ENCODE results near the gene DROSHA. TPM values are rescaled to one million over a fixed set of nuclear protein-coding genes. Genes with fewer than 3 reads are reported as not detected.

DROSHA gene
- total RNA-seq, 1 donor from 2014 or later, result 36.5 TPM

DNA sequence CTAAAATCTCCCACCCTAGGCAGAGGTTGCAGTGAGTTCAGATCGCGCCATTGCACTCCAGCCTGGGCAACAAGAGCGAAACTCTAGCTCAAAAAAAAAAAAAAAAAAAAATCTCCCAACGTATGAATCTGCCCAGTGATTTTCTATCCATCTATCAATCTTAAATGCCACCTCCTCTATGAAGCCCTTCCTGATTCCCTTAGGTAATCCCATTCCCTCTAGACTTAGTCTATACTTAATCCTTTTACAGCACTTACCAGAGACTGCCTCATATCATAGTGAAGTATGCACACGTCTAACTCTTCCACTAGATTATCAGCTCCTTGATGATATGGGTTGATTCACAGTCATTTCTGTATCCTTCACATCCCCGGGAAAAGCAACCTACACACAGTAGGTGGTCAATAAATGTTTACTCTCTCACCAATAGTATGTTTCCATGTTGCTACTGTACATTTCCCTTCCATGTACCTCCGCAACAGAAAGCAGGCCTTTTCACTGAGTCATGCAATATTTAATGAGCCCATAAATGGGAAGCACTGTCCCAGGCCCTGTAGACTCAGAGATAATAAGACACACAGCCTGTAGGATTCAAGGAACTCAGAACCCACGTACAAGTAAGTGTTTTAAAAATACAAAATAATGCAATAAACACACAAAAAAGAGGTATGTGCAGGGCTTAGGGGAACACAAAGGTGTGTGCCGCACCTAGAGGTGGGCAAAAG lies 1.2 kb downstream of the DROSHA start:
- ATAC-seq, result no peak

DNA sequence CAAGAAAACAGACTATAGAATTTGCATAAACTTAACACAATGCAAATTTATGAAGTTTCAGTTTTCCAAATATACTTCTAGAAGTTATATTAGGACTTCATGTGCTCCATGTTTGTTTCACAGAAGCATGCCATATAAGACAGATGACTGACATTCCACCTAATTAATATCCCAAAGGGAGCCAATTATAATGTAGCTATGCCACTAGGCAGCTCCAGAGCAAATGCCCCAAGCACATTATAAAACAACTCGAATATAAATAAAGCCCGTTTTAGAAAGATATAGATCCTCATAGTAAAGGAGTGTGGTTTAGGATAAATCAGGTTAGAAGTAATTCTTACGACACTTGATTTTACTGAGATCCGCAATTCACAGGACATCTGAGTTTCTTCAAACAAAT lies 8.9 kb downstream of the DROSHA start:
- no peak for ATAC-seq

DNA sequence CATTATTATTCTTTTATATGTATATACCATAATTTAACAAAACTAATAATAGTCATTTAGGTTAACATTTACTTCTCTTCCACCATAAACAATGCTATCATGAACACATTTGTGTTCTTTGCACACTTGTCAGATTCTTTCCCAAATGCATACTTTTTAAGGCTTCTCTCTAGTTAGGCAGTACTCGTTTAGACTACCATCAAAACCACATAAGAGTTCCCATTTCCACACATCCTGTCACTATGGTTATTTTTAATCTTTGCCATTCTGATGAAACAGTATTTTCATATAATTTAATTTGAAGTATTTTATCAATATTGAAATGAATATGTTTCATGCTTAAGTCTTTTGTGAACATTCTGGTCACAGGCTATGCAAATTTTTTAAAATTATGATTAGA lies 15.1 kb downstream of the DROSHA start:
- ATAC-seq, result no peak

DNA sequence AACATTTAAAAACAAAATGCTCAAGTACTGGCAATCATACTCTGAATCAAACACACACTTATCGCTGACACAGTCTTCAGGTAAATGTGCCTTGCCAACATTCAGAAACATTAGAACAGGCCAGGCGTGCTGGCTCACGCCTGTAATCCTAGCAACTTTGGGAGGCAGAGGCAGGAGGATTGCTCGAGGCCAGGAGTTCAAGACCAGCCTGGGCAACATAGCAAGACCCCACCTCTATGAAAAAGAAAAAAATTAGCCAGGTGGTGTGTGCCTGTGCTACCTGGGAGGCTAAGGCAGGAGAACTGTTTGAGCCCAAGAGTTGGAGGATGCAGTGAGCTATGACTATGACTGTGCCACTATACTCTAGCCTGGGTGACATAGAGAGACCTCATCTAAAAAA lies 20.6 kb downstream of the DROSHA start:
- no peak for ATAC-seq

DNA sequence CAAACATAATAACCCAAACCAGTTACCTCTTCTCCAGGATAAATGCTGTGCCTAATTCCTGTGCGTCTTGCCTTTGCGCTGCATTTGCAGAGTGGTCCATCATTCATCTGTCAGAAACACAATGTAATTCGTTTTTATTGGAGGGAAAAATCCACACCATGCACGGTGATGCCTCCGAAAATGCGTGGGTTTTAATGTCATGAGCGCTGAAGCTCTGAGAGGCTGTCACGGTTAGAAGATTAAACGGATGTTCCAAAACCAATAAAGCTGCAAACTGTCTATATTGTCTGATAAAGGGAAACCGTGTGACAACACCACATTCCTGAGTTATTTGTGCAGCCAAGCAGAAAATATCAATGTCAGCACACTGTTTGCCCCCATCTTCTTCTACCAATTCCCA lies 27.4 kb downstream of the DROSHA start:
- ATAC-seq, result no peak

DNA sequence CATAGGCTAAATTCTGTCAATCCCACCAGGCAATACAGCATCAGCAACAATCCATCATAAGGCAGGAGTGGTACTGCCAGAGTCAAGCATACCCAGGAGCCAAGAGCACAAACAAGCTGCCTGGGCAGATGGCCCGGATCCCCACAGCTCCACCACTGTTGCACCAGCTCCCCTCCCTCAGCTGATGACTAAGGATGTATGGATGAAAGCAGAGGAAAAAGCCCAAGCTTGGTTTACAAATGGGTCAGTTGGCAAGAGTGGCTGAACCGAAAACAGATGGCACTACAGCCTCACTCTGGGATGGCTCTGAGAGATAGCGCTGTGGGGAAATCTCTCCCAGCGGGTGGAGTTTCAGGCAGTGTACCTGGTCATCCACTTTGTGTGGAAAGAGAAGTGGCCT lies 29.4 kb downstream of the DROSHA start:
- no peak for ATAC-seq

DNA sequence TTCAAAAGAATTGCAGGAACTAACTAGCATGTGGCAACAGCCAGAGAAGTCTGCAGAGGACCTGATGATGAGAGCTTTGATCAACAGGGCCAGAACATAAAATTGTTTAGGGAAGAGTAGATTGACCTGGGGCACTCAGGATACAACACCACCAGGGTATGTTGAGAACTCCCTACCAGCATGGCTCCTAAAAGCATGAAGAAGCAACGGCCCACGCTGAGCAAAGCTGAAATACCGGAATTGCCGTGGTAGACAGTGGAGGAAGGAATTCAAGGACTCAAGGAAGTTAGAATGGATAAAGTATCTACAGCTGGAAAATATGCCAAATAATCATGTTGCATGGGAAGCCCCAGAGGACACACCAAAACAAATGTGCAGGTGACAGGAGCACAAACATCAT lies 31.6 kb downstream of the DROSHA start:
- no peak for ATAC-seq

DNA sequence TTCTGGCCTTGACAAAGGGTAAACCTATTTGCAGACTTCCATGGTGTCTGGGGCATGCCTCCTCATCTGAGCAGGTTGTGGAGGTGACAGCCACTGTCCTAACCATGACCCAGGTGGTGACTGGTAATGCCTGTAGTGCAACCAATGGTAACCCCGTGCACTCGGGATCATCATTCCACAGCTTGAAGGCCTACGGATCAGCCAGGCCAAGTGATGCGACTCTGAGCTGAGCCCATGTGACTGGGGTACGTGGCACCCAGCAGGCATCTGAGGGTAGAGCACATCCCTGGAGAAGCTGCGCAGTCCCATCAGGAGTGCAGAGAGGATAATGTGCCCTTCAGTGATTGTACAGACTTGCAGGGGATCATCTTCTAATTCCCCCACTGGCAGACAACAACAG lies 35.0 kb downstream of the DROSHA start:
- no peak for ATAC-seq

DNA sequence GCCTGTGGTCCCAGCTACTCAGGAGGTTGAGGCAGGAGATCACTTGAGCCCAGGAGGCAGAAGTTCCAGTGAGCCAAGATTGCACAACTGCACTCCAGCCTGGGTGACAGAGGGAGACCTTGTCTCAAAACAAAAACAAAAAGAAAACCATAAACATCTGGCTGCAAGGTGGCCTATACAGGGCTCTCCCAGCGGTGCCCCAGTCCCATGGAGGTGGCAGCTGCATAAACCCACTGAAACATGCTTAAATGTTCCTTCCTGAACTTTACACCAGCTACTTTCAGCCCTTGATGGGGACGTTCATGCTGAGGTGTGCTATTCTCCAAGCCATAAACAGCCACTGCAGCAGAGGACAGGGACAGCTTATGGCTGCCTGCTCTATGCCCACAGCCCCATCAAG lies 35.6 kb downstream of the DROSHA start:
- ATAC-seq, result no peak

DNA sequence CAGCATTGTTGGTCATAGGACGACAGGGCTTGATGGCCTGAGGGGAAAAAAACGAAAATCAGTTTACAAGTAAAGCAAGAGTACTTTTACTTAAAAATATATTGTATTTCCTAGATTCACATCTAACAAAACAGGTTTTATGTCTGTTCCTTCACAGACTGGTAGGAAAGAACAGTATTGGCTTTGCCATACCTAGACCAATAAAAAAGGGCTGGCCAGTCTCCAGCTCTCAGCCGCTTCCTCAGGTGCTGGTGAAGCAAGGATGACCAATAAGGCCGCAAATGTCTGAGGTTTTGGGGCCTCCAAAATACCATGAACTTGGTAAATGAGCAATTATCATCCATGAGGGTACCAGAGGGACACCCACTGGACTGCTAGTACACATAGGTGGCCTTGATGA lies 36.6 kb downstream of the DROSHA start:
- ATAC-seq, result no peak

DNA sequence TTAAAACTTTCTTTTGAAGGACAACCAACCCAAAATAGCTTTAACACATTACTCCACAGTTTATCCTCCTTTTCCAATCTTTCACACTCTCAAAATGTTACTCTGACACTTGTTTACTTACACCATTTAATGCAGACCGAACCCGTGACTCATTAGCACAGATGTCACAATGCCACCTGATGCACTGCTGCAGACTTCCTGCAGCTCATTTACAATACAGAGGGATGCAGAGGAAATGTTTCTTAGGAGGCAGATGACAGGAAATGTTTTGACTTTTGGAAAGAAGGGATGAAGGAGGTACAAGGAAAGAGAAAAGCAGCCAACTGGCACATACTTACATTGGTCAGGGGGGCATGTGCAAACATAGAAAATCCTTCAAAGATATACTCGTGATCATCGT lies 39.0 kb downstream of the DROSHA start:
- ATAC-seq, result no peak

DNA sequence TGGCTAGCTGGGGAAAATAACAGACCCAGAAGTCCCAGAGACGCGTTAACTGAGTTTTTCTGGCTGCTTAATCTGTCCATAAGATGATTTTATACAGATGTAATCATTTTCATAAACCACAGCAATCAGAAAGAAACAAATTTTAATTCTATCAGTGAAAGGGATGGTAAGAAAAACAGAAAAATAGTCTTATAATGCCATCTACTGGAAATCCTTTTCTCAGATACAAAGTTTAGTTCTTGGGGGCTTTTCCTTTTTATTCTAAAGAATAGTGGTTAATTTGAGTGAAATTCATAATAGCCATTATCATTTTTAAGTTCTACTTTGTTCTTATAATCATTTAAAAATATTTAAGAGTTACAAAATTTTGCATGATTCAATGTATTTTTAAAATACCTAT lies 44.4 kb downstream of the DROSHA start:
- ATAC-seq, result no peak

DNA sequence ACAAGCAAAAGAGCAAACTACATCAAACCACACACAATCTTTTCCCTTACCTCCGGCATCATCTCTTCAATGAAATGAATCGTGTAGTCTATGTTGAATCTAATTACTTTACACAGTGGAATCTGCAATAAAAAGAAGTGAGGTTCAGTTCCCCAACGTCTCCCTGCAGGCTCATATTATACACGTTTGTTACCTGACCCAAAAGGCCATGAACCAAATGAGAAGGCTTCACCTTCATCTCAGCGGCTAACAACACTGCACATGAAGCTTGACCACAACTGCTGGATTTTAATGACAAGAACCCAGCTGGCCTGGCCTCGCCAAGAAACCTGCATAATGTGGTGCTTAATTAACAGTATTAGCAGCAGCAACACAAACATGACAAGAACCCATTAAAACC lies 45.5 kb downstream of the DROSHA start:
- no peak for ATAC-seq

DNA sequence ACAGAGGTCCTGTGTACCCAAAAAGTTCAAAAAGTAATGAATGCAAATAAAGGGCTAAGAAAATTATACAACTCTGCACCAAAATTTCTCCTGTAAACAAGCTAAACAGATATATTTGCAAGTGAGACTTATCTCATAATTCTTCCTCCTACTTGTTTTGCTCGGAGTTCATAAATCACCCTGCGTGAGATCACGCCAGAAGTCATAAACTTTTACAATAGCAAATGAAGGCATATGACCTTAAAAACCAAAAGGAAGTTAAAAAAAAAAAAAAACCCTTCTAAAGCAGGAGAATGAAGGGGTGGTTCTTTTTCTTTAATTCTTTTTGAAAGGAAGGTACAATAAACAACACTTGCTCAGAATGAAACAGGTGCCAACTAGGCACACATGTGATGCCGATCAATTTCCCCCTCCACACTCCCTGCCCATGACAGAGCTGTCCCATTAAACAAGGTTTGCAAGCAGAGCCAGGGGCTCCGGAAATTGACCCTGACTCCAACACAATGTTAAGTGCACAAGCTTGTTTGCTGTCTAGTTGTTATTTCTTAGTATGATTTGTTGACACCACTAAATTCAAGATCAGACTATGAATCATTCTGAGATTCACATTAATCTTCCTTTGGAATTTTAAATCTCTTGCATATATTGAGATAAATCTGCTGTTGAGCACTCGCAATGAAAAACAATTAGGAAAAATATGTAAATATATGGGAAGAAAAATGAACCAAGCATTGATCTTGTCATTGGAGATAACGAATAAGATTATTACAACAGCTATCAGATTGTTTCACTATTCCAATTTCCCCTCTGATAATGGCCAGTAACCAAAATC lies 46.3 kb downstream of the DROSHA start:
- no peak for ATAC-seq

DNA sequence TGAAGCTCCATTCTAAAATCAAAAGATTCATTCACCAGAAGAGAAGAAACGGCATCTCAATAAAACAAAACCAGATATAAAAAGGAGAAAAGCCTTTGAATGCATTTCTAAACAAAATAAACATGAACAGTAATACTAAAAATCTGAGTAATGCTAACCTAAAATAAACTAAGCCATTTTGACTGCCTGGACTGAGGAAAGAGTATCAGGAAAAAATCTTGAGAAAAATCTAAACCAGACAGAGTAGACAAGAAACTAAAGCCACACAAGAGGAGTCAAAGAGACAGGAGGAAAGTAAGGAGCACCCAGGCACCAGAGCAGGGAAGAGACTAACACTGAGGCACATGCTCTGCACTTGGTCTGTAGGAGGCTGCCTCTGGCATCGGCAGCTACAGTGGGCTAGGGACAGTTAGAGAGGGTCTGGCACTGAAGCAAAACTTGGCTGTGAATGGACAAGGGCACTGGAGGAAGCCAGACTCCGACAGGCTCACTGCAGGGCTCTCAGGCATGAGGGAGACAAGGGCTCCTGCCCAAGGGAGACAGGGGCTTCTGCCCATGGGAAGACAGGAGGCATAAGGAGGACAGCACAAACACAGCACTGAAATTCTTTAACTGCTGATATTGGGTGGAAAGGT lies 50.2 kb downstream of the DROSHA start:
- no peak for ATAC-seq

DNA sequence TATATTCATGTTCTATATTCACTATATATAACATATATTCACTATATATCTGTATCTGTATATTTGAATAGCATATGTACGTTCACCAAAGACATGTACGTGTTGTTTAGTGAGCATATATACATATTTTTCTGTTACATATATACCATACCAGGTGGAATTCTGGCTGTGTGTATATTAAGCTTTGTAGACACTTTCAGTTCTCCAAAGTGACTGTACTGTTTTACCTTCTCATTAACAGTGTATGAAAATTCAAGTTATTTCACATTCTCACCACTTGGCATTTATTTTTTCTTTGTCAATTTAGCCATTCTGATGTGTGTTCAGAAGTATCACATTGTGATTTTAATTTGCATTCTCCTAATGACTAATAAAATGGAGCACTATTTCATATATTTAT lies 52.2 kb downstream of the DROSHA start:
- ATAC-seq, result no peak

DNA sequence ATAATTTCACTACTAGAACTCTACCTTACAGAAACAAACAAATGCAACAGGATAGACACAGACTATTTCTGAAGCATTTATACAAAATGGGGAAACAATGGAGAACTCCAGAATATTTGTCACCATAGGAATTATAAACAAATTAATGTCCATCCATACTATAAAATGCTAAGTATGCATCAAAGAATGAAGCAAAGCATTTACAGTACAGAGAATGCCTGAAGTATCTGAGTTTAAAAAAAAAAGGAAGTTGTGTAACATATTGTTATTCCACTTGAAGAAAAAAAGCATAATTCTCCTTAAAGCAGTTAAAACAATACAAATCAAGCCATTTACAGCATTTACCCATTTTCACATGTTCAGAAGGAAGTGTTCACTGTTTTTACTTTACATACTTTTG lies 53.0 kb downstream of the DROSHA start:
- ATAC-seq, result no peak

DNA sequence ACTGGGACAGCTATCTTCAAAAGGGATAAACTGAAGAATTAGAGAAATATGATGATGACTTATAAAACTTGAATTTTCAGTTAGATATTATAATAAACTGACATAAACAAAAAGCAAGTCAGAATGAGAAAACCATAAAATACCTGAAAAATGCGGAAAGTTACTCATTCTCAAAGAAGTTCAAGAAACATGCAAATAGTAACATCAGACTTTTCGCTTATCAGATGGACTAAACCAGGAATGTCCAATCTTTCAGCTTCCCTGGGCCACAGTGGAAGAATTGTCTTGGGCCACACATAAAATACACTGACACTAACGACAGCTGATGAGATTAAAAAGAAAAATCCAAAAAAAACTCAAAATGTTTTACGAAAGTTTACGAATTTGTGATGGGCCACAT lies 53.9 kb downstream of the DROSHA start:
- ATAC-seq, result no peak

DNA sequence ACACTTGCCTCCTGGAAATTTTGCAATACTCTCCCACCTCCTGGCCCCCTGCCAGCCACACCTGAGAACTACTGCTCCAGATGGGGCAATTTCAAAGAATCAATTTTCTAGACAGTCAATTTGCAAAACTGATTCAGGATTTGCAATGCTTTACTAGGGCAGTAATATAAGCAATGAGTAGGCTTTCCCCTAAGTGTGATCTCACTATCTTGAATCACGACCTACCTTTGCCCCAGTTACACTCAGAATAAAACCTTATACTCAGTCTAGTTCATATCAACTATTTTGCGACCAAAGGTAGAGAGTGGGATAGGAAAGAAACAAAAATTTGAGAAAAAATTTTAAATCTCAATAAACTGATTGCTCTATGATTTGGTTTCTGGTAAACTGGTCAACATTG lies 54.4 kb downstream of the DROSHA start:
- no peak for ATAC-seq

DNA sequence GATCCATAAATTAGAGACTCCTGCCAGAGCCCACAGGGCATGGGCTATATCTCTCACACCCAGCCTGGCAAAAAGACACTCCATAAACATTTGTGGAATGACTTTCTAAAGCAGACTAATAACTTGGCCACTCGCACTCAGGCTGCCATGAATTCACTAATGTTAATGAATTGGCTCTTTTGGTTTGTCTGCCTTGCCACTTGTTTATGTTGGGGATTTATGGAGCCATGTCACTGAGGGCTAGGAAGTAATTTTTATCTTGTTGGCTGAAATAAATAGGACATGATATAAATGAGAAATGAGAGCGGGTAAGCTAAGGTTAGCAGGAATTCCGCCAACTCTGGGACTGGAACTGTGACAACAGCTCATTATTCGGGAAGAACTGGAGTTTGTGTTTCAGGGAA lies 55.2 kb downstream of the DROSHA start:
- no peak for ATAC-seq

DNA sequence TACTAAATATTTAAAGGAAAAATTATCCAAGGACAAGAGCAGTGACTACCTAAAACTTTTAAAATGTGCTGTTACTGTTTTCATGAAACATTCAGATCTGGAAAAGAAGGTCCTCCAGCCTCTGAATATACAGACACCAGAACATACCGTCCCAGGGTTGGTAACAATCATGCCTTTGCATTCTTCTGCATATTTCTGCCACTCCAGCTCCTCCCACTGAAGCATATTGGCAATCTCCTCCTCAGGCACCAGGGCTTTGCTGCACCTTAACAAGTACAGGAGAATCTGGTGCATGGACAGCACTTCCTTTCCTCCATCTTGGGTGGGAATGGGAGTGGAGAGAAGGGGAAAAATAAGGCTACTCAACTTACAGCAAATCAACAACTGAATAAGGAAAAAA lies 60.0 kb downstream of the DROSHA start:
- no peak for ATAC-seq

DNA sequence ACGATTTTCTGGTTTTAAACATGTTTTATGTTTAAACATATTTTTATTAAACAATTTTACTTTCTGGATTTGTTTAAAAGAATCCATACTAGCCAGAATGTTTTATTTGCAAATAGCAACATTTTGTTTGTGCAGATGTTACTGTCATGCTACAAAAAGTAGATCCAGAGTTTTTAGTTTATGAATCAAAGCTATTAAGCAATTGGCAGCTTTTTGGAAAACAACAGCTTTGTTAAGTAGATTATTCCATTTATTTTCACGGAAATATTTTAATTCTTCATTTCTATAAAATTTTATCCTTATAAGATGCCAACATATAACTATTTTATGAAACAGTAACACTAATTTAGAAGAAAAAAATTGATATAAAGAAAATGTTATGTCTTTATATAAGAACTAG lies 60.9 kb downstream of the DROSHA start:
- no peak for ATAC-seq

DNA sequence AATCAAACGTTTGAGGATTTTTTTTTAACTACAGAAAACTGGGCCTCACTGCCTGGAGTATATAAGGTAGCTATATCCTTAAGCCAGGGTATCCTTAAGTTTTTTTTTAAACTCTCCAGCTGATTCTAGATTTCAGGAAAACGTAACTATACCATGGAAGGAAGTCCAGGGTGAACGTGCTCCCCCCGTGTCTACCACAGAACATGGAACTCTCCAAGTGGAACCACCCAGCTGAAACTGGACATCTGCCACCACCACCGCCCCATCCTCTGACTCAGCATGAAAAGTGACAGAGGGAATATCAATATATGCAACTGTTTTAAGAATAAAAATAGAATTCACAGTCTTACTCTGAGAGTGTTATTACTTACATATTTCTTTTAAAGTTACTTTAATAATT lies 61.3 kb downstream of the DROSHA start:
- ATAC-seq, result no peak

DNA sequence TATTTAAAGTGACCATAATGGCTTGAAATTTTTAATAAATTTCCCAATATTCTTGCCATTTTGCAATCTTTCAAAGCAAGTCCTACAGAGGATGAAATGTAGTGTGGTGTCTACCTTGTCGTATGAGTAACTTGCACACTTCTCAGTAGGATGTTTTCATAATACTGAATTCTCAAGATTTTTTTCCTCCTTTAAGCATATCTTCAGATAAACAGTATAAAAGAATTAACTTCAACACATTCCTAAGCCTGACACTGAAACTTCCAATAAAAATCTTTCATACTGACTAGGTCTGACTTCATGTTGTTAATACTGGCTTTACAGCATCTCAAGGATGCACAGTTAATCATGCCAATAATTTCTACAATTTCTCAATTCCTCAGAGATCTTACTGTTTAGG lies 62.0 kb downstream of the DROSHA start:
- no peak for ATAC-seq
